WI38 (cell line): ENCODE results near the gene FRMPD1.

ENCODE experiments used
- H3K4me3 ChIP-seq: 2 replicates; pipeline ENCODE4 v1.5.1; 2011; ENCODE audit warnings: low read depth, mild to moderate bottlenecking, control low read depth, low read length
- CTCF ChIP-seq: IDR thresholded peaks from 2 replicates; pipeline ENCODE4 v1.5.1; 2012; ENCODE audit warnings: low read depth, mild to moderate bottlenecking, control low read depth, low read length

FRMPD1 gene

GRCh38 chr9:37643214-37643613 is 7.5 kb upstream of the FRMPD1 start:
- no peak for TF ChIP-seq CTCF
- H3K4me3 ChIP-seq, result no peak overlapping the region

- H3K4me3 ChIP-seq, result no peak overlapping the region
- TF ChIP-seq CTCF, result no peak
Observed at GRCh38 chr9:37645903-37646506, 4.7 kb upstream of the FRMPD1 start.

GRCh38 chr9:37650299-37650872 is 368 bp upstream of the FRMPD1 start:
- TF ChIP-seq CTCF, result no peak
- H3K4me3 ChIP-seq, result 0 out of 2 replicates have a peak overlapping the region, but pooled peaks have one; percentile 11

GRCh38 chr9:37652261-37652660 is 1.5 kb downstream of the FRMPD1 start:
- no peak overlapping the region for H3K4me3 ChIP-seq
- no peak for TF ChIP-seq CTCF

- TF ChIP-seq CTCF, result no peak
- H3K4me3 ChIP-seq, result no peak overlapping the region
Observed at GRCh38 chr9:37653385-37653784, 2.6 kb downstream of the FRMPD1 start.

GRCh38 chr9:37656936-37657335 is 6.2 kb downstream of the FRMPD1 start:
- no peak for TF ChIP-seq CTCF
- H3K4me3 ChIP-seq, result no peak overlapping the region

- TF ChIP-seq CTCF, result no peak
- no peak overlapping the region for H3K4me3 ChIP-seq
Observed at GRCh38 chr9:37660691-37661090, 9.9 kb downstream of the FRMPD1 start.
